Measurements from ENCODE around the gene RRP8.

RRP8 gene

GRCh38 chr11:6548641-6549040 lies 54.8 kb downstream of the RRP8 start:
- TF ChIP-seq CTCF (IDR thresholded peaks at IDR 0.05; ENCODE audit: insufficient read depth, missing control alignments) = no peak
- DNase-seq (ENCODE audit: insufficient read length, low spot score) (no peak), FAIRE-seq (no peak)

- TF ChIP-seq CTCF (IDR thresholded peaks at IDR 0.05; ENCODE audit: insufficient read depth, missing control alignments) = no peak
- DNase-seq (ENCODE audit: insufficient read length, low spot score) (no peak), FAIRE-seq (no peak)
Observed at GRCh38 chr11:6548121-6548520, 55.3 kb downstream of the RRP8 start.

DNA sequence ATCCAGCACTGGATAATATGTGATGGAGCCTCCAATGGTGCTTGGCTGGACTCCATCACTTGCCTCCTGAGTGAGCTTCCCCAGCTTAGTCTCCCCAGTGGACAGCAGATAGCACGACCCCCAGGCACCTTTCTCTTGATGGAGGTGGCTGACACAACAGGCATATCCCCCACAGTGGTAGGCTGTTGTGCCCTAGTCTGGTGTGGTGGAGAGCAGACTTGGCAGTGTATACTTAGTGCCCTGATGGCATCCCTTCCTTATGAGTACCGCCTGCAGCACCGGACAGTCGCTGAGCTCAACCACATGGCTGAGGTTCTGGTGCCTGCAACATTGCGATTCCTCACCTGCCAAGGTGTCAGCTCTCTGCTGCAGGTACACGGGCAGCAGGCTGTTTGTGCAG lies 56.2 kb downstream of the RRP8 start:
- FAIRE-seq (no peak), DNase-seq (ENCODE audit: insufficient read length, low spot score) (no peak)
- TF ChIP-seq CTCF (IDR thresholded peaks at IDR 0.05; ENCODE audit: insufficient read depth, missing control alignments) = no peak

GRCh38 chr11:6546735-6547134 lies 56.7 kb downstream of the RRP8 start:
- DNase-seq (ENCODE audit: insufficient read length, low spot score) (no peak), FAIRE-seq (no peak)

DNA sequence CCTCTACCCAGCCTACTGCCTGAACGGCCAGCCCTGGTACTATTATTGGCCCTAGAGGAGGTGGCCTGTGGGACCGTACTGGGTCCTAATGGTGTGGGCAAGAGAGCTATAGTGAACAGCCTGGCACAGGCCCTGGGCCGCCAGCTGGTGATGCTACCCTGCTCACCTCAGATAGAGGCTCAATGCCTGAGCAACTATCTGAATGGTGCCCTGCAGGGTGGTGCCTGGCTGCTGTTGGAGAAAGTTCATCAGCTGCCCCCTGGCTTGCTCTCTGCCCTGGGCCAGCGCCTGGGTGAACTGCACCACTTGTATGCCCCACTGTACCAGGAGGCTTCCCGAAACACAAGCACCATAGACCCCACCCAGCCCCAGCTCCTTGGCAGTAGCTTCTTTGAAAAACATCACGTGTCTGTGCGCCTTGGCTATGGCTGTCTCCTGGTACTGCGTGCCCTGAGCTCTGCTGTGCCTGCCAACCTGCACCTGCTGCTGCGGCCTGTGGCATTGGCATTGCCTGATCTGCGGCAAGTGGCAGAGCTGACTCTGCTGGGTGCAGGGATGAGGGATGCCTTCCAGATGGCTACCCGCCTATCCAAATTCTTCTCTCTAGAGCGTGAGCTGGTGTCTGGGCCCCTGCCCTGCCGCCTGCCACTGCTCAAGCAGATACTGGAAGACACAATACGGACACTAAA lies 57.4 kb downstream of the RRP8 start:
- FAIRE-seq = no peak
- DNase-seq (ENCODE audit: insufficient read length, low spot score) = no peak
- TF ChIP-seq CTCF (IDR thresholded peaks at IDR 0.05; ENCODE audit: insufficient read depth, missing control alignments) = no peak

More at GRCh38 chr11:6546735-6547134, 56.7 kb downstream of the RRP8 start:
- no peak for TF ChIP-seq CTCF (IDR thresholded peaks at IDR 0.05; ENCODE audit: insufficient read depth, missing control alignments)
